KMS-11 (cell line): ENCODE results near the gene JMY.

Experiments used
- H2AFZ ChIP-seq: fragments of 200-600 bp; sonication (generic); 2 replicates; pipeline ENCODE4 v1.6.1; 2016; ENCODE audit warnings: antibody characterized with exemption, mixed run types, low read depth
- H3K27ac ChIP-seq: fragments of 200-600 bp; sonication (generic); 2 replicates; pipeline ENCODE4 v1.6.1; 2016; ENCODE audit warnings: mild to moderate bottlenecking, mixed run types
- H3K27me3 ChIP-seq: fragments of 200-600 bp; sonication (generic); 2 replicates; pipeline ENCODE4 v1.6.1; 2017; ENCODE audit warnings: mild to moderate bottlenecking, low read depth, mixed run types, moderate library complexity; ENCODE audit not compliant: insufficient read depth
- H3K36me3 ChIP-seq: fragments of 200-600 bp; sonication (generic); 2 replicates; pipeline ENCODE4 v1.6.1; 2017; ENCODE audit warnings: mild to moderate bottlenecking, mixed run types; ENCODE audit not compliant: insufficient read depth
- H3K4me1 ChIP-seq: fragments of 200-600 bp; sonication (generic); 2 replicates; pipeline ENCODE4 v1.6.1; 2016; ENCODE audit warnings: mild to moderate bottlenecking, low read depth, mixed run types; ENCODE audit not compliant: poor library complexity, severe bottlenecking
- H3K4me2 ChIP-seq: fragments of 200-600 bp; sonication (generic); 2 replicates; pipeline ENCODE4 v1.7.0; 2016; ENCODE audit warnings: mild to moderate bottlenecking, mixed run types
- H3K4me3 ChIP-seq: fragments of 200-600 bp; sonication (generic); IDR thresholded peaks from 2 replicates; pipeline ENCODE4 v1.6.1; 2017; ENCODE audit warnings: low read depth, low read length, mixed read lengths; ENCODE audit not compliant: insufficient read depth
- H3K79me2 ChIP-seq: fragments of 200-600 bp; sonication (generic); 2 replicates; pipeline ENCODE4 v1.6.1; 2016; ENCODE audit warnings: low read depth, mixed run types; ENCODE audit not compliant: insufficient read depth
- H3K9ac ChIP-seq: fragments of 200-600 bp; sonication (generic); 2 replicates; pipeline ENCODE4 v1.6.1; 2016; ENCODE audit warnings: mild to moderate bottlenecking, mixed run types
- H4K20me1 ChIP-seq: fragments of 200-600 bp; sonication (generic); 2 replicates; pipeline ENCODE4 v1.6.1; 2016; ENCODE audit warnings: mild to moderate bottlenecking, mixed run types; ENCODE audit not compliant: insufficient read depth
- CTCF ChIP-seq: fragments of 200-600 bp; sonication (generic); conservative IDR thresholded peaks from 2 replicates; pipeline ENCODE4 v1.6.1; 2017; ENCODE audit warnings: low read depth, mild to moderate bottlenecking, antibody characterized with exemption, low read length, moderate library complexity, mixed read lengths

The JMY gene

GRCh38 chr5:79349881-79350280 lies 114.0 kb downstream of the JMY start:
- Histone ChIP-seq H3K27ac (no peak overlapping the region), H2AFZ (no peak overlapping the region), H3K9ac (no peak overlapping the region), H3K36me3 (no peaks in the 10 kb centered on the region), H3K27me3 (no peaks in the 10 kb centered on the region), H3K4me2 (no peak overlapping the region), H3K4me3 (no peak overlapping the region), H4K20me1 (no peaks in the 10 kb centered on the region), H3K4me1 (no peaks in the 10 kb centered on the region), H3K79me2 (no peaks in the 10 kb centered on the region)
- no peak for TF ChIP-seq CTCF

- Histone ChIP-seq H3K4me2 (no peak overlapping the region), H3K27me3 (no peaks in the 10 kb centered on the region), H3K79me2 (no peaks in the 10 kb centered on the region), H3K9ac (no peak overlapping the region), H3K4me3 (no peak overlapping the region), H3K36me3 (no peaks in the 10 kb centered on the region), H2AFZ (no peak overlapping the region), H4K20me1 (no peaks in the 10 kb centered on the region), H3K27ac (no peak overlapping the region), H3K4me1 (no peaks in the 10 kb centered on the region)
- no peak for TF ChIP-seq CTCF
Observed at GRCh38 chr5:79357398-79357797, 121.5 kb downstream of the JMY start.
